Panc1 (cell line): ENCODE results near the gene ATF2. TPM values are rescaled to one million over a fixed set of nuclear protein-coding genes. Genes with fewer than 3 reads are reported as not detected.
A peak's percentile ranks its signal among the peaks of the same experiment; 100 is the strongest.

Experiments used
- ATAC-seq: fragments of 200-7000 bp; cut with Tn5 transposase; 2 replicates; pipeline ENCODE4 v1.9.1; 2020; ENCODE audit warnings: mild to moderate bottlenecking, moderate library complexity
- BruUV-seq: library from RNA; stranded (reverse); fragments of 400-500 nt; replicated peaks from 2 replicates; lab custom pipeline; 2021; lab: Mats Ljungman, UMichigan
- CTCF ChIA-PET: fragments of 300-600 bp; sonication (Branson Sonifier 250); formaldehyde crosslinking; loops from one replicate; lab custom pipeline; 2022; ENCODE audit warnings: antibody characterized with exemption; lab: Charles Lee
- POLR2A ChIA-PET: fragments of 300-600 bp; sonication (Branson Sonifier 250); formaldehyde crosslinking; loops from one replicate; lab custom pipeline; 2022; ENCODE audit warnings: antibody characterized with exemption; lab: Charles Lee
- DNase-seq: peaks from one replicate; pipeline ENCODE4 v3.0.0-alpha.2; 2010; ENCODE audit warnings: low read depth, low spot score
- H3K27ac ChIP-seq: 2 replicates; pipeline ENCODE4 v1.5.1; 2011; ENCODE audit warnings: mild to moderate bottlenecking, low read length, inconsistent platforms
- H3K27me3 ChIP-seq: fragments of 200-500 bp; sonication (Bioruptor generic); 2 replicates; pipeline ENCODE4 v1.6.0; 2014; ENCODE audit warnings: low read length, inconsistent platforms; ENCODE audit not compliant: control insufficient read depth, insufficient read depth
- H3K36me3 ChIP-seq: fragments of 200-500 bp; sonication (Bioruptor generic); 2 replicates; pipeline ENCODE4 v1.5.1; 2014; ENCODE audit warnings: inconsistent platforms, mild to moderate bottlenecking, low read length, moderate library complexity; ENCODE audit not compliant: control insufficient read depth, insufficient read depth
- H3K4me1 ChIP-seq: 2 replicates; pipeline ENCODE4 v1.5.1; 2011; ENCODE audit warnings: inconsistent platforms, mild to moderate bottlenecking, low read length, moderate library complexity; ENCODE audit not compliant: control insufficient read depth, insufficient read depth
- H3K4me3 ChIP-seq, 2 experiments: 2 replicates each; pipeline ENCODE4 v1.5.1; 2011 to 2012; ENCODE audit warnings: low read depth in 2 of 2, low read length in 2 of 2, mild to moderate bottlenecking in 2 of 2, inconsistent platforms in 1 of 2, moderate library complexity in 1 of 2
- H3K9me3 ChIP-seq: fragments of 200-500 bp; sonication (Bioruptor generic); 2 replicates; pipeline ENCODE4 v1.5.1; 2014; ENCODE audit warnings: low read depth, mild to moderate bottlenecking, inconsistent platforms, low read length, moderate library complexity; ENCODE audit not compliant: control insufficient read depth, insufficient read depth
- CTCF ChIP-seq: fragments of 450-650 bp; IDR thresholded peaks from 2 replicates; pipeline ENCODE4 v1.5.1; 2017; ENCODE audit warnings: mild to moderate bottlenecking
- POLR2AphosphoS5 ChIP-seq: IDR thresholded peaks from 2 replicates; pipeline ENCODE4 v1.6.1; 2012; ENCODE audit warnings: mild to moderate bottlenecking, low read depth, low read length, moderate library complexity
- REST ChIP-seq, 2 experiments: IDR thresholded peaks; 2 replicates each; pipeline ENCODE4 v1.6.1; 2011 to 2012; ENCODE audit warnings: low read depth in 2 of 2, control low read depth in 1 of 2, low read length in 1 of 2, mild to moderate bottlenecking in 1 of 2, moderate library complexity in 1 of 2; ENCODE audit not compliant: insufficient read depth in 1 of 2
- SIN3A ChIP-seq: IDR thresholded peaks from 2 replicates; pipeline ENCODE4 v1.6.1; 2012; ENCODE audit warnings: low read depth, mild to moderate bottlenecking, low read length, moderate library complexity, borderline replicate concordance; ENCODE audit not compliant: insufficient read depth
- TCF7L2 ChIP-seq: IDR thresholded peaks from 2 replicates; pipeline ENCODE4 v1.6.1; 2011; ENCODE audit warnings: mild to moderate bottlenecking, low read depth, low read length, inconsistent platforms
- in situ Hi-C: cut with HindIII; loops from 2 replicates; pipeline ENCODE4 v1.10.0; 2016; ENCODE audit warnings: low sequenced_read_pairs, low pct_unique_long_range_greater_than_20kb
- intact Hi-C: fragments of 100-400 bp; cut with micrococcal nuclease; formaldehyde crosslinking; loops from one replicate; pipeline ENCODE4 v1.10.0; 2022; ENCODE audit not compliant: unreplicated experiment
- total RNA-seq: library from RNA; stranded (reverse); gene quantifications from one replicate; pipeline ENCODE4 v1.2.1, GENCODE V29; 2021; ENCODE audit not compliant: unreplicated experiment

Gene ATF2
- total RNA-seq, 1 experiment from 2014 or later: 61.8 TPM

DNA sequence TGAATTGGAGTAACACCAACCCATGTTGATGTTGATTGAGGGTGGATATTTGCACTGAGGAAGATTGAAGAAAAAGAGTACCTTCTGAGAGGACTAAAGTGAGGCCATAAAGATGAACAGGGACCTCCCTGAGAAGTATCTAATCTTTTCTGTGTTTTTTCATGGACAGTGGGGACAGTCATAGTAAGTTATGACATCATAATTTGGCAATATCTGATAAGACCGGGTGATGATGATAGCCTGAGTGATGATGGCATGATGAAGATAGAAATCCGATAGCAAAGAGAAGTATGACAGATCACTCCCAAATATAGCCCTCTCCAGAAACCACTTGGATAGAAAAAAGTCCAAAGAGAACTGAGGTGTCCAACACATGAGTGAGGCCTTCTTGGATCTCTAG lies 15.7 kb upstream of the ATF2 start:
- Histone ChIP-seq H3K9me3 (peaks cover 5% of the 10 kb centered on the region; the same call in 1 of the 2 replicates), H3K4me1 (peaks cover 5% of the 10 kb centered on the region; the same call in 1 of the 2 replicates), H3K4me3 (no peak overlapping the region), H3K27ac (no peak overlapping the region), H3K36me3 (peaks cover 20% of the 10 kb centered on the region), H3K27me3 (no peaks in the 10 kb centered on the region)
- DNase-seq: no peak
- TF ChIP-seq CTCF: no peak
- no peak for TF ChIP-seq TCF7L2
- TF ChIP-seq REST (IDR thresholded peaks at IDR 0.05; ENCODE audit: insufficient read depth in 1 of 2, low read depth in 2 of 2, low read length in 1 of 2): no peak
- no peak for TF ChIP-seq POLR2AphosphoS5
- TF ChIP-seq SIN3A: no peak
- BruUV-seq: no TSS peak
- intact Hi-C loops: no loop called here
- in situ Hi-C loops: no loop called here
- ATAC-seq: no peak
- ChIA-PET POLR2A (no interaction called here), CTCF (no interaction called here)

DNA sequence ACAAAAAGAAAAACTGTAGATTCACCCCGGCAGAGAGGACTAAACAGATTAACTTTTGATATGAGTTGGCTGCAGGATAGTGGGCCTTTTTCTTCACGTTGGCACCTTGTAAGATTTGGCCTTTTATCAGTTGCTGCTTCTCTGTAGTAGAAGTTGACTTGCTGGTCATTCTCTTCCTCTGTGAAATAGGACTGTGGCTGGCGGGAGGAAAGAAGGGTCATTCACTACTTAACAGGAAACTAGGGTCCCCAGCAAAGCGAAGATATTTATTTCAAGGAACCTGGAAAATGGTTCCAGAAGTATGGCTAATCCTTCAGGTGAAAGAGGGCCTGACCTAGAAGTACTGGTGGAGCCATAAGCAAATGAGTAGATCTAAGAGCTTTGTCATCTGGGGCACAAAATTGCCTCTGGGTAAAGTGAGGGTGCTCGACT lies 13.9 kb upstream of the ATF2 start:
- BruUV-seq: no TSS peak

More for the DNA sequence above, 13.9 kb upstream of the ATF2 start:
- TF ChIP-seq POLR2AphosphoS5 (no peak), SIN3A (no peak), REST (IDR thresholded peaks at IDR 0.05; ENCODE audit: insufficient read depth in 1 of 2, low read depth in 2 of 2, low read length in 1 of 2) (no peak), CTCF (no peak), TCF7L2 (no peak)
- ATAC-seq: no peak
- in situ Hi-C loops (no loop called here), intact Hi-C loops (no loop called here)
- Histone ChIP-seq H3K4me3 (peak overlapping the region; percentile 75 to 91), H3K36me3 (peaks cover 36% of the 10 kb centered on the region), H3K9me3 (peaks cover 5% of the 10 kb centered on the region; the same call in 1 of the 2 replicates), H3K4me1 (peaks cover 5% of the 10 kb centered on the region; the same call in 1 of the 2 replicates), H3K27me3 (no peaks in the 10 kb centered on the region), H3K27ac (peak overlapping the region; percentile 83)
- CTCF ChIA-PET: no interaction called here
- DNase-seq: no peak
- POLR2A ChIA-PET: no interaction called here
